ENCODE results near the gene CYP4A22.
A peak's percentile ranks its signal among the peaks of the same experiment; 100 is the strongest.

The CYP4A22 gene

GRCh38 chr1:47160716-47161115 lies 23.5 kb downstream of the CYP4A22 start:
- no peak for DNase-seq

GRCh38 chr1:47161298-47162040 lies 24.2 kb downstream of the CYP4A22 start:
- no peak for DNase-seq

GRCh38 chr1:47164552-47164951 lies 27.3 kb downstream of the CYP4A22 start:
- DNase-seq: no peak

GRCh38 chr1:47172782-47173181 lies 35.5 kb downstream of the CYP4A22 start:
- no peak for DNase-seq

GRCh38 chr1:47174656-47175020 lies 37.4 kb downstream of the CYP4A22 start:
- no peak for DNase-seq

- DNase-seq: peak; percentile 54
Observed at GRCh38 chr1:47175227-47175934, 38.1 kb downstream of the CYP4A22 start.

- no peak for DNase-seq
Observed at GRCh38 chr1:47178020-47178419, 40.8 kb downstream of the CYP4A22 start.

- DNase-seq: no peak
Observed at GRCh38 chr1:47178654-47179016, 41.4 kb downstream of the CYP4A22 start.

GRCh38 chr1:47179017-47179987 lies 42.1 kb downstream of the CYP4A22 start:
- DNase-seq: peak; percentile 92

- DNase-seq: no peak
Observed at GRCh38 chr1:47179988-47180563, 42.8 kb downstream of the CYP4A22 start.

GRCh38 chr1:47180603-47181094 lies 43.4 kb downstream of the CYP4A22 start:
- no peak for DNase-seq

GRCh38 chr1:47181095-47181954 lies 44.1 kb downstream of the CYP4A22 start:
- no peak for DNase-seq

- DNase-seq: peak; percentile 66
Observed at GRCh38 chr1:47181955-47182675, 44.9 kb downstream of the CYP4A22 start.

GRCh38 chr1:47182676-47183235 lies 45.5 kb downstream of the CYP4A22 start:
- no peak for DNase-seq

- no peak for DNase-seq
Observed at GRCh38 chr1:47183308-47184089, 46.3 kb downstream of the CYP4A22 start.

GRCh38 chr1:47184090-47184821 lies 47.0 kb downstream of the CYP4A22 start:
- no peak for DNase-seq

GRCh38 chr1:47184822-47185677 lies 47.8 kb downstream of the CYP4A22 start:
- no peak for DNase-seq
